SK-N-SH (cell line): ENCODE data around the gene KLHL25.

Experiments
- EP300 ChIP-seq, 2 experiments: IDR thresholded peaks; 2 replicates each; pipeline versions ENCODE4 v1.4.0 to v1.6.1; 2012; ENCODE audit warnings: borderline replicate concordance in 1 of 2, low read depth in 1 of 2, low read length in 1 of 2
- EZH2phosphoT487 ChIP-seq: fragments of 200-600 bp; sonication (generic); IDR thresholded peaks from 2 replicates; pipeline ENCODE4 v1.6.1; 2017; ENCODE audit warnings: low read depth, mixed run types, mild to moderate bottlenecking, antibody characterized with exemption, moderate library complexity, borderline replicate concordance
- FOXM1 ChIP-seq: IDR thresholded peaks from 2 replicates; pipeline ENCODE4 v1.4.0; 2012; ENCODE audit warnings: low read depth, mild to moderate bottlenecking
- JUND ChIP-seq: IDR thresholded peaks from 2 replicates; pipeline ENCODE4 v1.4.0; 2012
- NRF1 ChIP-seq: IDR thresholded peaks from 2 replicates; pipeline ENCODE4 v1.6.1; 2012; ENCODE audit warnings: low read depth, mild to moderate bottlenecking, low read length
- POLR2AphosphoS5 ChIP-seq: IDR thresholded peaks from 2 replicates; pipeline ENCODE4 v1.6.1; 2012; ENCODE audit warnings: low read depth, low read length
- RAD21 ChIP-seq: IDR thresholded peaks from 2 replicates; pipeline ENCODE4 v1.6.1; 2012; ENCODE audit warnings: mild to moderate bottlenecking, low read length
- SMC3 ChIP-seq: IDR thresholded peaks from 2 replicates; pipeline ENCODE4 v1.6.1; 2012; ENCODE audit warnings: low read depth, low read length, improper control_type of control experiment
- YY1 ChIP-seq: IDR thresholded peaks from 2 replicates; pipeline ENCODE4 v1.4.0; 2012; ENCODE audit warnings: low read depth, mild to moderate bottlenecking
- TF ChIP-seq, protein P1 (sequence below): IDR thresholded peaks from 2 replicates; pipeline ENCODE4 v1.6.1; 2012; ENCODE audit warnings: mild to moderate bottlenecking, low read depth, low read length, moderate library complexity
- TF ChIP-seq, protein P2 (sequence below): fragments of 200-600 bp; sonication (generic); IDR thresholded peaks from 2 replicates; pipeline ENCODE4 v1.6.1; 2017; ENCODE audit warnings: antibody characterized with exemption, mild to moderate bottlenecking, moderate library complexity
- TF ChIP-seq, protein P3 (sequence below): fragments of 150-350 bp; IDR thresholded peaks from 2 replicates; pipeline ENCODE4 v1.6.1; 2017; ENCODE audit warnings: antibody characterized with exemption, low read length, low read depth, borderline replicate concordance
- TF ChIP-seq, protein P4 (sequence below): IDR thresholded peaks from 2 replicates; pipeline ENCODE4 v1.4.0; 2012; ENCODE audit warnings: low read depth

DNA sequence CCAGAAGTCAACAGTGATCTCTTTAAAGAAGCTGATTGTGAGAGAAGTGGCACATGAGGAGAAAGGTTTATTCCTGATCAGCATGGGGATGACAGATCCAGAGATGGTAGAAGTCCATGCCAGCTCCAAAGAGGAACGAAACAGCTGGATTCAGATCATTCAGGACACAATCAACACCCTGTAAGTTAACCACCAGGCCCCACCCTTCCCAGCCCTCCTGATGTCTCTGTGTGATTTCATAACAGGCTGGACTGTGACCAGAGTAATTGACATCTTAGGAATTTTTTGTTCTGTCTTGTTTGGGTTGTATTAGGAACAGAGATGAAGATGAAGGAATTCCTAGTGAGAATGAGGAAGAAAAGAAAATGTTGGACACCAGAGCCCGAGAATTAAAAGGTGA lies 67.7 kb downstream of the KLHL25 start:
- TF ChIP-seq, protein P1, sequence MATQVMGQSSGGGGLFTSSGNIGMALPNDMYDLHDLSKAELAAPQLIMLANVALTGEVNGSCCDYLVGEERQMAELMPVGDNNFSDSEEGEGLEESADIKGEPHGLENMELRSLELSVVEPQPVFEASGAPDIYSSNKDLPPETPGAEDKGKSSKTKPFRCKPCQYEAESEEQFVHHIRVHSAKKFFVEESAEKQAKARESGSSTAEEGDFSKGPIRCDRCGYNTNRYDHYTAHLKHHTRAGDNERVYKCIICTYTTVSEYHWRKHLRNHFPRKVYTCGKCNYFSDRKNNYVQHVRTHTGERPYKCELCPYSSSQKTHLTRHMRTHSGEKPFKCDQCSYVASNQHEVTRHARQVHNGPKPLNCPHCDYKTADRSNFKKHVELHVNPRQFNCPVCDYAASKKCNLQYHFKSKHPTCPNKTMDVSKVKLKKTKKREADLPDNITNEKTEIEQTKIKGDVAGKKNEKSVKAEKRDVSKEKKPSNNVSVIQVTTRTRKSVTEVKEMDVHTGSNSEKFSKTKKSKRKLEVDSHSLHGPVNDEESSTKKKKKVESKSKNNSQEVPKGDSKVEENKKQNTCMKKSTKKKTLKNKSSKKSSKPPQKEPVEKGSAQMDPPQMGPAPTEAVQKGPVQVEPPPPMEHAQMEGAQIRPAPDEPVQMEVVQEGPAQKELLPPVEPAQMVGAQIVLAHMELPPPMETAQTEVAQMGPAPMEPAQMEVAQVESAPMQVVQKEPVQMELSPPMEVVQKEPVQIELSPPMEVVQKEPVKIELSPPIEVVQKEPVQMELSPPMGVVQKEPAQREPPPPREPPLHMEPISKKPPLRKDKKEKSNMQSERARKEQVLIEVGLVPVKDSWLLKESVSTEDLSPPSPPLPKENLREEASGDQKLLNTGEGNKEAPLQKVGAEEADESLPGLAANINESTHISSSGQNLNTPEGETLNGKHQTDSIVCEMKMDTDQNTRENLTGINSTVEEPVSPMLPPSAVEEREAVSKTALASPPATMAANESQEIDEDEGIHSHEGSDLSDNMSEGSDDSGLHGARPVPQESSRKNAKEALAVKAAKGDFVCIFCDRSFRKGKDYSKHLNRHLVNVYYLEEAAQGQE = no peak
- TF ChIP-seq, protein P2, sequence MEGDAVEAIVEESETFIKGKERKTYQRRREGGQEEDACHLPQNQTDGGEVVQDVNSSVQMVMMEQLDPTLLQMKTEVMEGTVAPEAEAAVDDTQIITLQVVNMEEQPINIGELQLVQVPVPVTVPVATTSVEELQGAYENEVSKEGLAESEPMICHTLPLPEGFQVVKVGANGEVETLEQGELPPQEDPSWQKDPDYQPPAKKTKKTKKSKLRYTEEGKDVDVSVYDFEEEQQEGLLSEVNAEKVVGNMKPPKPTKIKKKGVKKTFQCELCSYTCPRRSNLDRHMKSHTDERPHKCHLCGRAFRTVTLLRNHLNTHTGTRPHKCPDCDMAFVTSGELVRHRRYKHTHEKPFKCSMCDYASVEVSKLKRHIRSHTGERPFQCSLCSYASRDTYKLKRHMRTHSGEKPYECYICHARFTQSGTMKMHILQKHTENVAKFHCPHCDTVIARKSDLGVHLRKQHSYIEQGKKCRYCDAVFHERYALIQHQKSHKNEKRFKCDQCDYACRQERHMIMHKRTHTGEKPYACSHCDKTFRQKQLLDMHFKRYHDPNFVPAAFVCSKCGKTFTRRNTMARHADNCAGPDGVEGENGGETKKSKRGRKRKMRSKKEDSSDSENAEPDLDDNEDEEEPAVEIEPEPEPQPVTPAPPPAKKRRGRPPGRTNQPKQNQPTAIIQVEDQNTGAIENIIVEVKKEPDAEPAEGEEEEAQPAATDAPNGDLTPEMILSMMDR = no peak
- no peak for TF ChIP-seq EZH2phosphoT487
- no peak for TF ChIP-seq POLR2AphosphoS5
- TF ChIP-seq EP300 (IDR thresholded peaks at IDR 0.05; ENCODE audit: borderline replicate concordance in 1 of 2, low read depth in 1 of 2, low read length in 1 of 2) = no peak
- TF ChIP-seq YY1 = no peak
- TF ChIP-seq, protein P3, sequence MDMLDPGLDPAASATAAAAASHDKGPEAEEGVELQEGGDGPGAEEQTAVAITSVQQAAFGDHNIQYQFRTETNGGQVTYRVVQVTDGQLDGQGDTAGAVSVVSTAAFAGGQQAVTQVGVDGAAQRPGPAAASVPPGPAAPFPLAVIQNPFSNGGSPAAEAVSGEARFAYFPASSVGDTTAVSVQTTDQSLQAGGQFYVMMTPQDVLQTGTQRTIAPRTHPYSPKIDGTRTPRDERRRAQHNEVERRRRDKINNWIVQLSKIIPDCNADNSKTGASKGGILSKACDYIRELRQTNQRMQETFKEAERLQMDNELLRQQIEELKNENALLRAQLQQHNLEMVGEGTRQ = no peak
- TF ChIP-seq RAD21 = no peak
- TF ChIP-seq, protein P4, sequence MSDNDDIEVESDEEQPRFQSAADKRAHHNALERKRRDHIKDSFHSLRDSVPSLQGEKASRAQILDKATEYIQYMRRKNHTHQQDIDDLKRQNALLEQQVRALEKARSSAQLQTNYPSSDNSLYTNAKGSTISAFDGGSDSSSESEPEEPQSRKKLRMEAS = no peak
- no peak for TF ChIP-seq JUND
- no peak for TF ChIP-seq SMC3
- no peak for TF ChIP-seq FOXM1
- TF ChIP-seq NRF1 = no peak
